ENCODE data around the gene PPP1CC. TPM values are rescaled to one million over a fixed set of nuclear protein-coding genes. Genes with fewer than 3 reads are reported as not detected.

PPP1CC gene
- total RNA-seq, 1 donor from 2014 or later: 113 TPM

DNA sequence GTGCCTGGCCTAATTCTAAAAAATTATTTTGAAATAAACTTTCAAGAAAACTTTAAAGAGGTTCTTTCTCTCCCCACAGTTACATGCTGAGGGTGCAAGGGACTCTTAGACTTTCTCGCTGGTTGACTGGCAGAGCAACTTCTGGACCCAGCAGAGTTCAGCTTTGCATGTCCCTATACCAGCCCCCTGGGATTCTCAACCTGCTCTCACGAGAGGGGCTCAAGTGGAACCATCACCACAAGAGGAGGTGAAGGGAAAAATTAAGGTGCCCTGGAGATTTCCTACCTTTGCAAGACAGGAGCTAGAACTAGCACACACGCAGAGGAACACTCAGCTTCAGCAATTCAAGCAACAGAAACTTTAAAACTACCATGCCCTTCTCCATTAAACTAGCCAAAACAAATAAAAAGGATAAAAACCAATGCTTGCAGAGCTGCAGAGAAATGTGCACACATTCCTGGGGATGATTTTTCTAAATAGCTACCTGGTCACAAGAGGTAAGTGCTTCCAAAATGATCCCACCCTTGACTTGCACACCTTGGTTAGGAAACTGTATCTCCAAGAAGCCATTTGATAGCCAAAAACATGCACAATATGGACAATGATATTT lies 56.3 kb downstream of the PPP1CC start:
- no peak for DNase-seq

DNA sequence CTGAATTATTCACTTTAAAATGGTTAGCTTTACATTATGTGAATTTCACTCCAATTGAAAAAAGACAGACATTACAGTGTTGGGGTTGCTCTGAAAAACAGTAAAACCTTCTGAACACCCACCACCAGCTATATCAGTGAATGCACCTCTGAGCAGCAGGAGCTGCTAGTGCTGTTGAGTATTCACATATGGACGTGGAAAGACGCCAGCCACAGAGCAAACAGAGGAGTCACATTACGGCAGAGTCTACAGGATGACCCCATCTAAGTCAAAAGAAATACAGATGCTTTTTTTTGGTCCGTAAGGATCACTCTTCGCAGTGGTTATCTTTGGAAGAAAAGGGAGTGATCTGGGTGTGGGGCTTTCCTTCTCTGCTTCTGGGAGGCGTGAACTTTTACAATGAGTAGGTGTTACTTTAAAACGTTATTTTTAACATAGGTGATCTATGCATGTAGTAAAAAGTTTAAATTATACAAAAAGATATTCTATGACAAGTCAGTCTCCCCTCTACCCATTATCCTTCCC lies 58.3 kb downstream of the PPP1CC start:
- no peak for DNase-seq

DNA sequence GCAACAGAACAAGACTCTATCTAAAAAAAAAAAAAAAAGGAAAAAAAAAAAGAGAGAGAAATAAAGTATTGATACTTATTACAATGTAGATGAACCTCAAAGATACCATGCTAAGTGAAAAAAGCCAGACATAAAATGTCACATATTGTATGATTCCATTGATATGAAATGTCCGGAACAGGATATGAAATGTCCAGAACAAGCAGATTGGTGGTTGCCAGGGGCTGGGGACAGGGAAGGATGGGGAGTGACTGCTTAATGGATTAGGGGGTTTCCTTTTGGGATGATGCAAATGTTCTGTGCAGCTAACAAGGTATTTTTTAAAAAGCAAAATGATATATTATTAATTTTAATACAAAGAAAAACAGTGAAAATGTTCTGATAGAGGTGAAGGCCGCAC lies 58.8 kb downstream of the PPP1CC start:
- DNase-seq: no peak

DNA sequence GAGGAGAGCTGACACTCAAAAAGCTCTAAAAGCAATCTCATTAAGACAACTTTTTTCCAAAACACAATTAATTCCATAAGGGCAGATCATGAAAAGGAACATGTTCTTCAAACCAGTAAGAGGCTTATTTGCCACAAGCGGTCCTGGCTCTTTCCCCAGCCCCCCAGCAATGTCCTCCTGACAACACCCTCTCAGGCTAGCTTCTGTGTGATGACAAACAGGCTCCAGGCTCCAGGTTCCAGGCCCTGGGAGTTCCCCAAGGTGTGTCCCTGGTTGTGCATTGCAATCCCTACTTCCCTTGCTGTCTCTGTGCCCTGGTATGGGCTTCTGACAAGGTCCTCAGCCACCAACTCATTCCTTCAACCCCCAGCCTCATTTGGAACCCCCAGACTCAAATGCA lies 62.7 kb downstream of the PPP1CC start:
- no peak for DNase-seq

DNA sequence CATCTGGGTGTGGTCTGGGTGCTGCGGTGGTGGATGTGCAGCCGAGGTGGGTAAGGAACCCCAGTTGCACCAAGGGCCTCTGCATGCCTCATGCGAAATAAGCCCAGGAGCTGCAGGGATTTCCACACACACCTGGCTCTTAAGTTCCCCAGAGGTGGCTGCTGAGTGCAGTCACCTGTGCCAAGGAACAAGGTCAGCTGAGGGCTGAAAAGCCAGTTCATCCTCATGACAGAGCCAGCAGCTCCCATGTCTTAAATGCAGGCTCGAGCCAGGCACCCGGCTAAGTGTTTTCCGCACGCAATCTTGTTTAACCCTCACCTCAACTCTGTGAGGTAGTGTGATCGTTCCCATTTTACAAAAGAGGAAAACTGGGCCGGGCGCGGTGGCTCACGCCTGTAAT lies 63.5 kb downstream of the PPP1CC start:
- DNase-seq: no peak

DNA sequence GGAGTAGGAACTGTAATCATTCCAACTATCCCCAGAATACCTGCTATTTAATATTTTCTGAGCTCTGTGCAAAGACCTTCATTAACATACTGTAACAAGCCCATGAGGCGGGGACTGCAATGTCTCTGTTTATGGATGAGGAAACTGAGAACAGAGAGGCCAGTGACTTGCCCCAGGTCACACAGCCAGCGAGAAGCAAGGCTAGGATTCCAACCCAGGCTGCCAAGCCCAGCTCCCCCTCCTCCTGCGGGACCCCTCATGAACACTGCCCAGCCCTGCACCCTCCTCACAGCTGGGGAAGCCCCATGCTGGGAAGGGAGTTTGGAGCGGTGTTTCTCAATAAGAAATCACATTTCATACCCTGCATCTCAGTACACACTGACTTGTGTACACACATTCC lies 64.7 kb downstream of the PPP1CC start:
- no peak for DNase-seq

DNA sequence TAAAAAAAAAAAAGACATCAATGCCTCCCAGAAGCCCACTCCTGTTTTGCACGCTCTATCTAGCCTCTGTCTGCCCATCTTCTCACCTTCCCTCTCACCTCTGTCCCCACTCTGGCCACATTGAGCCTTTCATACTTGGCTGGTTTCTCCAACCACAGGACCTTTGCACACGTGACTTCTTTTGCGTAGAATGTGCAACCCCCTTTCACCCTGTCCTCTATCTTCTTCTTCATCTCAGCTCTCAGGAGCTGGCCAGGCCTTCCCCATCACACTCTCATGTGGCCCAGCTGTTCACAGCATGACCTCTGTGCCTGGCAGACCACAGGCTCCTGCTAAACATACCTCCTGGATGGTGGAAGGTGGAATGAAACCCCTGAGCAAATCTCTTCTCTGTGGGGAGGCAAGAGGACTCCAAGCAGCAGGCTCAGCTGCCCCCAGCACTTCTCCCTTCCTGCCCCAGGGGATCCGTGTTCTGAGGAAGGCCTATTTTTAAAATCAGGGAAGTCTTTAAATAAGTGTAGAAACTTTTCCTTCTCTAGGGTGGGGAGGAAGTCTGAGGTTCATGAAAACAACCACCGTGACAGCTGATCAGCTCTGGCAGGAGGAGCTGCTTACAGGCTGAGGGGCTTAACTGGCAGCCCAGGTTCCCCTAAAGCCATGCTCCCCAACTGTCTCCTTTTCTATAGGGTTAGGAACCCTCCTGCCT lies 65.3 kb downstream of the PPP1CC start:
- no peak for DNase-seq

DNA sequence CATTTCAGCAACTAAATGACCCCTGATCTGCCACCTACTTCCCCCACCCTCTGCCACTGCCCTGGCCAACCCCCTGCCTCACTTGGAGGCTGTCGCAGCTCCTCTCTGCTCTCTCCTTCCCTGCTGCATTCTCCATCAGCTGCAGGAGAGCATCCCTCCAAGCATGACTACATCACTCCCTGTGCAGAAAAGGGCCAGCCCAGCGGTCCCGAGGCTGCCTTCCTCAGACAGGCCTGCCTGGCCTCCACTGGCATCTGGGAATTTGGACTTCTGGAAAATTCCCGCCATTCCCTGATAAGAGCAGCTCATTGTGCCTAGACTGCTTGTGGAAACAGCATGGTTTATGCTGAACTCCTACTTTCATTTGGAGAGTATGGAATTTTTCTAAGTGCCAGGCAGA lies 66.5 kb downstream of the PPP1CC start:
- no peak for DNase-seq

DNA sequence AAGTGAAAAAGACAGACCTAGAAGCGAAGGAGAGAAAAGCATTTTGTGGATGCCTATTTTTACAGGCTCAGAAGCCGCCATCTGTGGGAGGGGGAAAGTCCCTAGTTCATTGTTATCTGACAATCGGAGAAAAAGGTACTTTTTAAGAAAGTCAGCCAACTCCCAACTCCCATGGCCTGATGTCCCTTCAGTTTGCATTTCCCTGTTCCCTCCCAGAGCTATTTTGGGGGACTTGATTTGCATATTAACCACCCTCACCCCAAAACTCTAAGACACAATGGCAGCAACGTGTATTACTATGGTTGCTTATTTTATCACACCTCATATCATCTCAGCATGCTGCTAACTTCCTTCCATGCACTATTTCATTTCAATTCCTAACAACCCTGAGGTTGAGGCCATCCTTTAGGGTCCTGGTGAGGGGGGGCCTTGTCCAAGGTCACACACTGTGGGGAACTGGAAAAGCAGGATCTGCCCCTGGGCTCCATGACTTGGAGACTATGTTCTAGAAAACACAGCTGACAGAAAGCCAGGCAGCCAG lies 72.5 kb downstream of the PPP1CC start:
- DNase-seq: no peak

Other genes starting within 250 kb of the PPP1CC start
- 77.1 and 78.3 TPM in 2 replicates for gene VPS29, start 240.8 kb downstream of the PPP1CC start, total RNA-seq
- gene RAD9B, start 240.6 kb downstream of the PPP1CC start, total RNA-seq: 0.14 and 1.2 TPM in 2 replicates
- 9.0 and 13.3 TPM in 2 replicates for gene PPTC7, start 159.6 kb downstream of the PPP1CC start, total RNA-seq
- 7.9 and 9.9 TPM in 2 replicates for gene TCTN1, start 128.8 kb downstream of the PPP1CC start, total RNA-seq
- 5.0 and 6.1 TPM in 2 replicates for gene HVCN1, start 53.8 kb downstream of the PPP1CC start, total RNA-seq
- not detected in 2 replicates for gene CCDC63, start 104.1 kb upstream of the PPP1CC start, total RNA-seq
- gene MYL2, start 177.7 kb upstream of the PPP1CC start, total RNA-seq: 0.14 and 0.34 TPM in 2 replicates